H9 (cell line): ENCODE results near the gene N4BP3. TPM values are rescaled to one million over a fixed set of nuclear protein-coding genes. Genes with fewer than 3 reads are reported as not detected.

Experiments
- DNase-seq: peaks from one replicate; pipeline ENCODE4 v3.0.0-alpha.2; 2017
- H2AFZ ChIP-seq: one replicate; pipeline ENCODE4 v1.6.1; 2013; ENCODE audit warnings: mild to moderate bottlenecking, low read length, control low read depth, moderate library complexity
- H2AK5ac ChIP-seq: 2 replicates; pipeline ENCODE4 v1.6.1; 2013; ENCODE audit warnings: low read length, control low read depth, mixed read lengths; ENCODE audit not compliant: insufficient read length
- H2BK120ac ChIP-seq: one replicate; pipeline ENCODE4 v1.6.1; 2013; ENCODE audit warnings: low read depth, mild to moderate bottlenecking, low read length, control low read depth, inconsistent platforms; ENCODE audit not compliant: poor library complexity, severe bottlenecking
- H2BK12ac ChIP-seq: 2 replicates; pipeline ENCODE4 v1.6.1; 2013; ENCODE audit warnings: low read length, control low read depth, mixed read lengths, low read depth; ENCODE audit not compliant: insufficient read length
- H2BK15ac ChIP-seq: 2 replicates; pipeline ENCODE4 v1.6.1; 2013; ENCODE audit warnings: low read depth, low read length, control low read depth
- H2BK20ac ChIP-seq: one replicate; pipeline ENCODE4 v1.6.1; 2013; ENCODE audit warnings: low read depth, mild to moderate bottlenecking, low read length, control low read depth, inconsistent platforms; ENCODE audit not compliant: poor library complexity, severe bottlenecking
- H2BK5ac ChIP-seq: 2 replicates; pipeline ENCODE4 v1.6.1; 2013; ENCODE audit warnings: low read length, control low read depth, mixed read lengths; ENCODE audit not compliant: insufficient read length
- H3K14ac ChIP-seq: 2 replicates; pipeline ENCODE4 v1.6.1; 2013; ENCODE audit warnings: low read length, control low read depth; ENCODE audit not compliant: insufficient read depth
- H3K18ac ChIP-seq: 2 replicates; pipeline ENCODE4 v1.6.1; 2013; ENCODE audit warnings: low read depth, mild to moderate bottlenecking, mixed read lengths, low read length, control low read depth; ENCODE audit not compliant: insufficient read length
- H3K23ac ChIP-seq: 2 replicates; pipeline ENCODE4 v1.6.1; 2013; ENCODE audit warnings: low read length, control low read depth, mixed read lengths, low read depth; ENCODE audit not compliant: insufficient read length
- H3K23me2 ChIP-seq: 2 replicates; pipeline ENCODE4 v1.6.1; 2013; ENCODE audit warnings: low read depth, mild to moderate bottlenecking, mixed read lengths, low read length, control low read depth; ENCODE audit not compliant: insufficient read length, poor library complexity, severe bottlenecking
- H3K27ac ChIP-seq: 2 replicates; pipeline ENCODE4 v1.5.1; 2013; ENCODE audit warnings: low read length, control low read depth, mixed read lengths, low read depth; ENCODE audit not compliant: insufficient read length
- H3K27me3 ChIP-seq: 2 replicates; pipeline ENCODE4 v1.6.1; 2013; ENCODE audit warnings: low read length, control low read depth, inconsistent platforms; ENCODE audit not compliant: insufficient read depth
- H3K4ac ChIP-seq: 2 replicates; pipeline ENCODE4 v1.6.1; 2013; ENCODE audit warnings: low read depth, mild to moderate bottlenecking, control low read depth, inconsistent platforms, low read length, moderate library complexity
- H3K4me1 ChIP-seq: 2 replicates; pipeline ENCODE4 v1.6.1; 2013; ENCODE audit warnings: low read length, control low read depth, inconsistent platforms; ENCODE audit not compliant: insufficient read depth
- H3K4me2 ChIP-seq: 2 replicates; pipeline ENCODE4 v1.6.1; 2013; ENCODE audit warnings: low read length, control low read depth, mixed read lengths; ENCODE audit not compliant: insufficient read length, insufficient read depth
- H3K56ac ChIP-seq: 2 replicates; pipeline ENCODE4 v1.6.1; 2013; ENCODE audit warnings: low read depth, mild to moderate bottlenecking, mixed read lengths, low read length, control low read depth; ENCODE audit not compliant: insufficient read length
- H3K79me1 ChIP-seq: 2 replicates; pipeline ENCODE4 v1.6.1; 2013; ENCODE audit warnings: low read depth, mild to moderate bottlenecking, moderate library complexity, low read length, control low read depth, inconsistent platforms; ENCODE audit not compliant: insufficient read depth, poor library complexity, severe bottlenecking
- H3K79me2 ChIP-seq: 2 replicates; pipeline ENCODE4 v1.6.1; 2013; ENCODE audit warnings: low read length, control low read depth, inconsistent platforms; ENCODE audit not compliant: insufficient read depth
- H3K9ac ChIP-seq: 2 replicates; pipeline ENCODE4 v1.6.1; 2013; ENCODE audit warnings: low read length, control low read depth, mixed read lengths; ENCODE audit not compliant: insufficient read length; ENCODE audit errors: extremely low read depth
- H3K9me3 ChIP-seq: one replicate; pipeline ENCODE4 v1.6.1; 2013; ENCODE audit warnings: low read depth, low read length, inconsistent platforms; ENCODE audit not compliant: control insufficient read depth
- H3T11ph ChIP-seq: one replicate; pipeline ENCODE4 v1.6.1; 2013; ENCODE audit warnings: mild to moderate bottlenecking, low read length, control low read depth, inconsistent platforms
- H4K20me1 ChIP-seq: one replicate; pipeline ENCODE4 v1.6.1; 2013; ENCODE audit not compliant: control insufficient read depth, insufficient read length, insufficient read depth
- H4K5ac ChIP-seq: 2 replicates; pipeline ENCODE4 v1.6.1; 2013; ENCODE audit warnings: low read depth, mild to moderate bottlenecking, mixed read lengths, low read length, control low read depth; ENCODE audit not compliant: insufficient read length
- H4K8ac ChIP-seq: replicated peaks from 2 replicates; pipeline ENCODE4 v1.6.1; 2013; ENCODE audit warnings: low read length, control low read depth, mixed read lengths, low read depth; ENCODE audit not compliant: insufficient read length
- H4K91ac ChIP-seq: 2 replicates; pipeline ENCODE4 v1.6.1; 2013; ENCODE audit warnings: low read depth, mild to moderate bottlenecking, moderate library complexity, mixed read lengths, low read length, control low read depth; ENCODE audit not compliant: insufficient read length
- H3K27ac Mint-ChIP-seq, 3 experiments: 2 replicates in 2 of 3; 3 replicates in 1 of 3; pipeline ENCODE4 v1.8.0; 2020 to 2021; ENCODE audit warnings: mixed read lengths in 3 of 3, mild to moderate bottlenecking in 1 of 3, moderate library complexity in 1 of 3
- H3K27me3 Mint-ChIP-seq: 2 replicates; pipeline ENCODE4 v1.8.0; 2021; ENCODE audit warnings: low read depth, mild to moderate bottlenecking, moderate library complexity, mixed read lengths
- H3K36me3 Mint-ChIP-seq, 3 experiments: 2 replicates in 2 of 3; 3 replicates in 1 of 3; pipeline ENCODE4 v1.8.0; 2020 to 2021; ENCODE audit warnings: low read depth in 3 of 3, mixed read lengths in 3 of 3; ENCODE audit not compliant: insufficient read depth in 1 of 3
- H3K4me1 Mint-ChIP-seq, 2 experiments: 2 replicates each; pipeline ENCODE4 v1.8.0; 2020; ENCODE audit warnings: mixed read lengths in 2 of 2
- H3K4me3 Mint-ChIP-seq, 2 experiments: 2 replicates in 1 of 2; 3 replicates in 1 of 2; pipeline ENCODE4 v1.8.0; 2020 to 2021; ENCODE audit warnings: mild to moderate bottlenecking in 2 of 2, mixed read lengths in 2 of 2, moderate library complexity in 1 of 2
- H3K9me3 Mint-ChIP-seq, 2 experiments: 2 replicates in 1 of 2; 3 replicates in 1 of 2; pipeline ENCODE4 v1.8.0; 2020; ENCODE audit warnings: mild to moderate bottlenecking in 2 of 2, mixed read lengths in 2 of 2, moderate library complexity in 1 of 2
- WGBS: extraction: QIAGEN DNeasy Blood & Tissue Kit; methylation state at CpG from one replicate; pipeline ENCODE4 v1.1.7; 2013; ENCODE audit warnings: missing lambda C conversion rate, low lambda C conversion rate, mixed read lengths; ENCODE audit not compliant: insufficient read length; ENCODE audit errors: extremely low coverage; 5-methylcytosine and 5-hydroxymethylcytosine counted together
- total RNA-seq: library from RNA; stranded (reverse); gene quantifications from 2 replicates; pipeline ENCODE4 v1.2.1, GENCODE V29; 2021
- TF ChIP-seq, protein P1 (sequence below): fragments of 200-600 bp; sonication (generic); conservative IDR thresholded peaks from 3 replicates; pipeline ENCODE4 v1.8.0; 2021; ENCODE audit warnings: antibody characterized with exemption, mild to moderate bottlenecking

N4BP3 gene
- total RNA-seq, 1 experiment from 2014 or later = 32.1 TPM

GRCh38 chr5:178143246-178143645, 29.9 kb downstream of the N4BP3 start:
- TF ChIP-seq, protein P1, sequence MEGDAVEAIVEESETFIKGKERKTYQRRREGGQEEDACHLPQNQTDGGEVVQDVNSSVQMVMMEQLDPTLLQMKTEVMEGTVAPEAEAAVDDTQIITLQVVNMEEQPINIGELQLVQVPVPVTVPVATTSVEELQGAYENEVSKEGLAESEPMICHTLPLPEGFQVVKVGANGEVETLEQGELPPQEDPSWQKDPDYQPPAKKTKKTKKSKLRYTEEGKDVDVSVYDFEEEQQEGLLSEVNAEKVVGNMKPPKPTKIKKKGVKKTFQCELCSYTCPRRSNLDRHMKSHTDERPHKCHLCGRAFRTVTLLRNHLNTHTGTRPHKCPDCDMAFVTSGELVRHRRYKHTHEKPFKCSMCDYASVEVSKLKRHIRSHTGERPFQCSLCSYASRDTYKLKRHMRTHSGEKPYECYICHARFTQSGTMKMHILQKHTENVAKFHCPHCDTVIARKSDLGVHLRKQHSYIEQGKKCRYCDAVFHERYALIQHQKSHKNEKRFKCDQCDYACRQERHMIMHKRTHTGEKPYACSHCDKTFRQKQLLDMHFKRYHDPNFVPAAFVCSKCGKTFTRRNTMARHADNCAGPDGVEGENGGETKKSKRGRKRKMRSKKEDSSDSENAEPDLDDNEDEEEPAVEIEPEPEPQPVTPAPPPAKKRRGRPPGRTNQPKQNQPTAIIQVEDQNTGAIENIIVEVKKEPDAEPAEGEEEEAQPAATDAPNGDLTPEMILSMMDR = no peak
- Histone ChIP-seq H3K9ac (no peak overlapping the region), H3K79me2 (no peaks in the 10 kb centered on the region), H2AK5ac (no peak overlapping the region), H2BK120ac (no peak overlapping the region), H2BK20ac (no peak overlapping the region), H3K18ac (no peak overlapping the region), H3K27ac (no peak overlapping the region), H3K23me2 (no peaks in the 10 kb centered on the region), H2BK12ac (no peak overlapping the region), H3K56ac (no peak overlapping the region), H3K4me2 (no peak overlapping the region), H3K14ac (no peak overlapping the region), H2BK15ac (no peak overlapping the region), H3T11ph (no peak overlapping the region), H4K8ac (no peak overlapping the region), H3K79me1 (no peaks in the 10 kb centered on the region), H4K5ac (no peak overlapping the region), H4K91ac (no peak overlapping the region), H3K4me1 (no peaks in the 10 kb centered on the region), H4K20me1 (peaks cover under 1% of the 10 kb centered on the region), H2AFZ (no peak overlapping the region), H3K27me3 (no peaks in the 10 kb centered on the region), H3K23ac (no peak overlapping the region), H2BK5ac (no peak overlapping the region), H3K9me3 (no peaks in the 10 kb centered on the region), H3K4ac (no peak overlapping the region)
- Mint-ChIP-seq H3K27me3 (no peaks in the 10 kb centered on the region), H3K4me1 (peaks cover 0 to 3% of the 10 kb centered on the region in 2 experiments; a peak in 1 of 4 replicates), H3K9me3 (no peaks in the 10 kb centered on the region), H3K27ac (peak overlapping the region in 2 of 3 experiments; percentile 23 to 48; a peak in 2 of 7 replicates), H3K36me3 (peaks cover 62 to 91% (median 77%) of the 10 kb centered on the region in 3 experiments; a peak in 6 of 7 replicates), H3K4me3 (no peak overlapping the region)
- no CpG with 5 or more reads among the region's 6 CpGs for WGBS
- DNase-seq = no peak
